NT2/D1 (cell line): ENCODE measurements around the gene KCNS1.

ENCODE experiments used
- YY1 ChIP-seq: IDR thresholded peaks from 2 replicates; pipeline ENCODE4 v1.6.1; 2011; ENCODE audit not compliant: insufficient read length, insufficient read depth
- ZNF274 ChIP-seq: IDR thresholded peaks from 2 replicates; pipeline ENCODE4 v1.6.1; 2011; ENCODE audit warnings: mild to moderate bottlenecking, low read depth, low read length

GRCh38 chr20:45087097-45087790, 13.7 kb downstream of the KCNS1 start:
- TF ChIP-seq YY1 (no peak), ZNF274 (no peak)
